ENCODE results near the gene JPH3.

JPH3 gene

GRCh38 chr16:87602001-87602775 lies at the start of gene JPH3:
Gene JPH3 (plus strand): TSS chr16:87602508. CDS start chr16:87603147, 639 bp downstream.
- no peak for DNase-seq (ENCODE audit: low read depth in 2 of 2)

DNA sequence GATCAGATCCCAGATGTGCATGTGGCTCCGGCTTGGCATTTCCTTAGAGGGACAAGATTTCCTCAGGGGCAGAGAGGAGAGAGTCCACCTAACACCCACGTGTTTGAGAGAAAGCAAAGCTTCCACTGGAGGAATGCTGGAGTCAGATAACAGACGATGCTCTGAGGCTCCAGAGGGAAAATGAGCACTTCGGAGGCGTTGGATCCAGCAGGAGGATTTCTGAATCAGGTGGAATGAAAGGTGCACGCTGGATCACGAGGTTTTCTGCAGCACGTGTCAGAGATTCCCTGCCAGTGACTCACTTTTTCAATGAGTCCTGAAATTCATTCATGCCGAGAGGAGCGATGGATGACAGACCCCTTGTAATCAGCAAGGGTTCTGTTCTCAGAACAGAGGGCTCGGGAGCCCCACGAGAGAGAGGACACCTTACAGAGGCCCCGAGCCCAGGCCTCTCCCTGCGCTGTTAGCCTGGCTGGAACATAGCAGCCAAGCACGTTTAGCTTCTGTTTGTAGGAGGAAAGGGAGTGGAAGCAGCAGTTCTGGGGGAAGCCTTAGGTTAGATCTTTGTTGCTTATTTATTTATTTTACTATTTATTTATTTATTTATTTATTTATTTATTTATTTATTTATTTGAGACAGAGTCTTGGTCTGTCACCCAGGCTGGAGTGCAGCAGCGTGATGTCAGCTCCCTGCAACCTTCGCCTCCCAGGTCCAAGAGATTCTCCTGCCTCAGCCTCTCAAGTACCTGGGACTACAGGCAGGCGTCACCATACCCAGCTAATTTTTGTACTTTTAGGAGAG lies 49.3 kb upstream of the JPH3 start:
- DNase-seq (ENCODE audit: low read depth in 2 of 2), result no peak

- no peak for DNase-seq (ENCODE audit: low read depth in 2 of 2)
Observed at GRCh38 chr16:87554754-87555427, 47.4 kb upstream of the JPH3 start.

- DNase-seq (ENCODE audit: low read depth in 2 of 2), result no peak
Observed at GRCh38 chr16:87555647-87556046, 46.7 kb upstream of the JPH3 start.

DNA sequence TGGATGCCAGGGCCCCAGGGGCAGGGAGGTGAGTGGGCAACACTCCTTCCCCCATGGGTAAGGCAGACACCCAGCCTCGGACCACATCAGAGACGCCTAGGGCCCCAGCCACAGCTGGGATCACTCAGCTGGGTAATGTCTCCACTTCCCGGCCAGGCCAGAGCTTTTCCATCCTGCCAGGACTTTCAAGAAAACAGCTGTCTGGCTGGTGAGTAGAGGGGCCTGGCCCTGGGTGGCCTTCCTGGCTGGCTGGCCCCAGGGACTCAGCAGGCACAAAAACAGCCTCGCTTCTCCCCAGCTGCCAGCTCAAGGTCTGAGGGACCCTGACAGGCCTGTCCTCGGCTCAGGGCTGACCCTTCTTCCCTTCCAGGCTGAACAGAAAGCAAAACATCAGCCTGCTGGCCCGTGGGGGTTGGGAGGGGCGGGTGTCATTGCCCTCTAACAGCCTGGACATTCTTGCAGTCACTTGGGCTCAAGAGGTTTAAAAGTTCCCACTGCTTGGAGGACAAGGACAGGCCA lies 45.3 kb upstream of the JPH3 start:
- DNase-seq (ENCODE audit: low read depth in 2 of 2), result no peak

- no peak for DNase-seq (ENCODE audit: low read depth in 2 of 2)
Observed at GRCh38 chr16:87558682-87559081, 43.6 kb upstream of the JPH3 start.

DNA sequence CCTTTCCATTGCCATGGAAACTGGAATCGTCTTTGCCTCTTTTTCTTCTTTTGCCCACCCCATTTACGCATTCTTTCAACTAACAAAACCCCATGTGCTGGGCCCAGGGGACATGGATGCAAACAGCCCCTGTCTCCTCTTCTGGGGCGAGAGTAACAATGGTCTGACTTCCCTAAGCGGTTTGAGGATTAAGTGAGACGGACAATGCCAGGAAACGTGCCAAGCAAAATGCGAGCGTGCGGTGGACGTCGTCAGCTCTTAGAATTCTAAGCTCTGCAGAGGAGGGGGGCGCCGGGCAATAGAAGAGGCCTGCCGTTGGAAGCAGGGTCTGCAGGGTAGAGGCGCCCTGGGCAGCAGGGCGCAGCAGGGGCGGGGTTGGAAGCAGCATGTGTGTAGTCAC lies 42.4 kb upstream of the JPH3 start:
- no peak for DNase-seq (ENCODE audit: low read depth in 2 of 2)

DNA sequence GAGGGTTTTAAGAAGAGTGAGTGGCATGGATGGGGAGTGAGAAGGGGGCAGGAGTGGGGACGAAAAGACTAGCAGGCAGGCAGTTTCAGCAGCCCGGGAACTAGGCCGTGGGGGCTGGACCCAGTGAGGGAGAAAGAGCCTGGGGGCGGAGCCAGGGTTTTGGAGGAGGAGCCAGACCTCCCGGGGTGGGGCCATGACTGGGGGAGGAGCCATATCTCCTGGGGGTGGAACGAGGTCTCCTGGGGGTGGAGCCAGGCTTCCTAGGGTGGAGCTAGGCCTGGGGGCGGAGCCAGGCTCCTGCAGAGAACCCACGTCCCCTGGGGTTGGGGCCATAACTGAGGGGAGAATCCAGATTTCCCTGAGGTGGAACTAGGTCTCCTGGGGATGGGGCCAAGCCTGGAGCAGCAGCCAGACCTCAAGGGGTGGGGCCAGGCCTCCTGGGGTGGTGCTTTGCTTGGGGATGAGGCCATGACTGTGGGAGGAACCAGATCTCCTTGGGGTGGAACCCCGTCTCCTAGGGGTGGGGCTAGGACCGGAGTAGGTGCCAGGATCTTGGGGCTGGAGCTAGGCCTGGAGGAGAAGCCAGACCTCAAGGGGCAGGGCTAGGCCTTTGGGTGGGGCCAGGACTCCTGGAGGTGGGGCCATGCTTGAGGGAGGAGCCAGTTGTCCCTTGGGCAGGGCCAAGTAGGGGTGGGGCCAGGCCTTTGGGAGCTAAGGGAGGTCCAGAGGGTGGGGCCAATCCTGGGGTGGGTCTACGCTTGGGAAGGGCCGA lies 41.7 kb upstream of the JPH3 start:
- no peak for DNase-seq (ENCODE audit: low read depth in 2 of 2)

- DNase-seq (ENCODE audit: low read depth in 2 of 2), result no peak
Observed at GRCh38 chr16:87561200-87562105, 40.9 kb upstream of the JPH3 start.

DNA sequence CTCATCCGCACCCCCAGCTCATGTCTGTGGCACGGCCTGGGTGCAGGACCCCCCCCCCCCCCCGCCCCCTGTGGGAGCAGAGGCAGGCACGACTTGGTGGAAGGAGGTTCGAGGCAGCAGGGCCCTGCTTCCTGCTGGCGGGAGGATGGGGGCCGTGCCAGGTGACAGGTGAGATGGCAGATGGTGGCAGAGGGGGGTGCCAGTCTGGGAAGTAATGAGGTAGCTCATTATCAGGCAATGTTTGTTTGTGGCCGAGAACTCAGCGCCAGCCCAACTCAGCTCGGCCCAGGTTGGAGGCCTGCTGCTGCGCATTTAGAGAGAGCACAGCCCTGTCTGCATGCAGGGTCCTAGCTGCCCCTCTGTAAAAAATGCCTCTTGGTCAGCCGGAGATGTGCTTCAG lies 40.1 kb upstream of the JPH3 start:
- DNase-seq (ENCODE audit: low read depth in 2 of 2), result no peak

DNA sequence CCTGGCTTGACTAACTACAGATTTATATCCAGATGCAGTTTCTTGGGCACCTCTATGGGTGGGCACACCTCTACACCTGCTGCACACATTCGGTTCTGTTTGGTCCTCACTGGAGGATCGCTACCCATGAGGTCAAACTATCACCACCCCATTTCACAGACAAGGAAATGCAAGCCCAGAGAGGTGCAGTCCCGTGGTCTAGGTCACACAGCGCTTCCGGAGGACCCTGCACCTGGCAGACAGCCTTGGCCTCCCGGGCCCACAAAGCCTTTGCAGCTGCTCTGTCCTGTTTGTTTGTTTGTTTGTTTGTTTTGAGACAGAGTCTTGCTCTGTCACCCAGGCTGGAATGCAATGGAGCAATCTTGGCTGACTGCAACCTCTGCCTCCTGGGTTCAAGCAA lies 39.3 kb upstream of the JPH3 start:
- DNase-seq (ENCODE audit: low read depth in 2 of 2), result no peak

DNA sequence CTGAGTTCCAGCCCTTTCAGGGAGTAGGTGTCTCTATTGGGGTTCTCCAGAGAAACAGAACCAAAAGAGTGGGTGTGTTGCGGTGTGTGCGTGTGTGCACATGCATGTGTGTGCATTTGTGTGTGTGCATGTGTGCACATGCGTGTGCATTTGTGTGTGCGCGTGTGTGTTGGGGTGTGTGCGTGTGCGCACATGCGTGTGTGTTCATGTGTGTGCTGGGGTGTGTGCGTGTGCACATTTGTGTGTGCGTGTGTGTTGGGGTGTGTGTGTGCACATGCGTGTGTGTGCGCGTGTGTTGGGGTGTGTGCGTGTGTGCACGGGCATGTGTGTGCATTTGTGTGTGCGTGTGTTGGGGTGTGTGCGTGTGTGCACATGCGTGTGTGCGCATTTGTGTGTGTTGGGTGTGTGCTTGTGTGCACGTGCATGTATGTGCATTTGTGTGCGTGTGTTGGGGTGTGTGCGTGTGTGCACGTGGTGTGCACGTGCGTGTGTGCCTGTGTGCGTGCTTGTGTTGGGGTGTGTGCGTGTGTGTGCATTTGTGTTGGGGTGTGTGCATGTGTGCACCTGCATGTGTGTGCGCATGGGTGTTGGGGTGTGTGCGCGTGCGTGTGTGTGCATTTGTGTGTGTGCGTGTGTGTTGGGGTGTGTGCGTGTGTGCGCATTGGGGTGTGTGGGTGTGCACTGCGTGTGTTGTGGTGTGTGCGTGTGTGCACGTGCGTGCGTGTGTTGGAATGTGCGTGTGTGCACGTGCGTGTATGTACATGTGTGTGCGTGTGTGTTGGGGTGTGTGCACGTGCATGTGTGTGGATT lies 38.4 kb upstream of the JPH3 start:
- no peak for DNase-seq (ENCODE audit: low read depth in 2 of 2)

DNA sequence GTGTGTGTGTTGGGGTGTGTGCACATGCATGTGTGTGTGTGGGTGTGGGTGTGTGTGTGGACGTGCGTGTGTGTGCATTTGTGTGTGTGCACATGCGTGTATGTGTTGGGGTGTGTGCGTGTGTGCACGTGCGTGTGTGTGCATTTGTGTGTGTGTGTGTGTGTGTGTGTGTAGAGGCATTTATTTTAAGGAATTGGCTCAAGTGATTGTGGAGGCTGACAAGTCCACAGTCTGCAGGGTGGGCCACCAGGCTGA lies 37.9 kb upstream of the JPH3 start:
- no peak for DNase-seq (ENCODE audit: low read depth in 2 of 2)

DNA sequence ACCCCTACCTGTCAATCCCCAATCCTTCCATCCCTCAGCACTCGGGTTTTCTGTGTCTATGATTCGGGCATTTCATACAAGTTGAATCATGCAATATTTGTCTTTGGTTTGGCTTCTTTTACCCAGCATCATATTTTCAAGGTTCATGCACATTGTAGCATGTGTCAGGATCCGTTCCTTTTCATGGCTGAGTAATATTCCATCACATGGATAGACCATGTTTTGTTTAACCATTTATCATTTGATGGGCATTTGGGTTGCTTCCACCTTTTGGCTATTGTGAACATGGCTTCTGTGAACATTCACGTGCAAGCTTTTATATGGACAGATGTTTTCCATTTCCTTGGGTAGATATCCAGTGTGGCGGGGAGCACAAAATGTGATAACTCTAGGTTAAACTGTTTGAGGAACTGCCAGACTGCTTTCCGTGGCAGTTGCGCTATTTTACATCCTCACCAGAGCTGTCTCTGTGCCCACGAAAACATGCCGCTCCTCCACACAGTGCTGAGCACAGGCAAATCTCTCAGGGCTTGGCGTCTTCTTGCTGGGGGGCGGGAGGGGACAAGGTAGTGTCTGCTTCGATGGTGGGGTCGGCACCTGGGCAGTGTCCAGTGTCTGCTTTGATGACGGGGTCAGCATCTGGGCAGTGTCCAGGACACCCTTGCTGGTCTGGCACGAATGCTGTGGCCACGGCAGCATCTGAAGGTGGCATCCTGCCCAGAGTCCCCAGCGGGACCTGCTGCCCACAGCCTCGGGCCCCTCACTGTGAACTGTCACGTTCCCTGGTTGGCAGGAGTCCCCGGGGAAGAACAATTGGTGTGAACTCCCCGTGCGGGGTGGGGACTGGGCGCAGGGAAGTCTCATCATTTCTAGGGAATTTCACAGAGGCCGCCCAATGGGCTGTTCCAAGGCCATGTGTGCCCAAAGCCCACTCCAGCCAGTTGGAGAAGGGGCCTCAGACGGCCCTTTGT lies 32.4 kb upstream of the JPH3 start:
- no peak for DNase-seq (ENCODE audit: low read depth in 2 of 2)

- no peak for DNase-seq (ENCODE audit: low read depth in 2 of 2)
Observed at GRCh38 chr16:87570572-87570937, 31.8 kb upstream of the JPH3 start.

DNA sequence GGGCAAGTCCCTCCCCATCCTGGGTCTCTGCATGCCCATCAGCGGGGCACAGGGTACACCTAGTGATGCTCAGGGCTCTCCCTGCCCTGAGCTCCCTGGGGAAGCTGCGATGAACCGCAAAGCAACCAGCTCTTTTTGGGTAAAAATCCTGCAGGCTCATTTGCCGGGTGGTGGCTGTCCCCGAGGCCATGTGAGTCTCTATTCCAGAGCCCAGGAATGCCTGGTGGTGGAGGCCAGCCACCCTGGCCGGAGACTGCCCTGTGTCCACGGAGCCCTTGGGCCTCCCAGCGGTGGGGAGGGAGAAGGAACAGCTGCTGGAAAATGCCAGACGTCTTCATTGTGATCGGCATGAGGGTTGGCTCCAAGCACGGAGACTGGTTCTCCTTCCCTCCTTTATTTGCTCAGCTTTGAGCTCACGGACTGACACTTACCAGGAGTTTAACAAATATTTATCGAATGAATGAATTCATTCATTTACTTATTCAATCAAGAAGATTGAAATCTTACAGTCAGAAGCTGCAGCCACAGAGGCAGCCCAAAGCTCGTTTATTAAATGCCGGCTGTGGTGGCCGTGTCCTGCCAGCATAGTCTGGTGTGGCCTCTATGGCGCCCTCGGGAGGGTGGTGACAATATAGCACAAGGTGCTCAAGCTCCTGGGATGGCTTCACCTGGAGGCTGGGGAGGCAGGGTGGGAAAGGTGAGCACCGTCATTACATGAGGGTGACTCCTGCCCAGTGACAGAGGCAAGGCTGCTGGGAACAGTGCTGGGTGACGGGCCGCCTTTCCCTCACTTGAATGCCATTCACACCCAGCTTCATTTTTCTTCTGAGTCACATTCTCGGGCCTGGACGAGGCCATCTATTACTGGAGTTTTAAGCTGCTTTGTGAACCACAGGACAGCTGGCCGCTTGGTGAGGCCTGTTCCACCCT lies 31.1 kb upstream of the JPH3 start:
- no peak for DNase-seq (ENCODE audit: low read depth in 2 of 2)

DNA sequence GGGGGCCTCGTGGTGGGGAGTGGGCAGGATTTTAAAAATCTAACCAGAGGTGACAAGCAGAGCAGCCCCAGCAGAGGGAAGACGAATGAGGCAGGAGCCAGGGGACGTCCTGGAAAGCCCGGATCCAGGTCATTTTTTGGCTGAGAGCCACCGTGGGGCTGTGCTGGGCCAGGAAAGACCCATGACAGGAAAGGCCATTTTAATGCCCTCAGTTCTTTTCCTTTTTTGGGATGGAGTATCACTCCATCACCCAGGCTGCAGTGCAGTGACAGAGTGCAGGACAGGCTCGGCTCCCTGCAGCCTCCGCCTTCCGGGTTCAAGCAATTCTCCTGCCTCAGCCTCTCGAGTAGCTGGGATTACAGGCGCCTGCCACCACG lies 30.5 kb upstream of the JPH3 start:
- DNase-seq (ENCODE audit: low read depth in 2 of 2), result no peak

DNA sequence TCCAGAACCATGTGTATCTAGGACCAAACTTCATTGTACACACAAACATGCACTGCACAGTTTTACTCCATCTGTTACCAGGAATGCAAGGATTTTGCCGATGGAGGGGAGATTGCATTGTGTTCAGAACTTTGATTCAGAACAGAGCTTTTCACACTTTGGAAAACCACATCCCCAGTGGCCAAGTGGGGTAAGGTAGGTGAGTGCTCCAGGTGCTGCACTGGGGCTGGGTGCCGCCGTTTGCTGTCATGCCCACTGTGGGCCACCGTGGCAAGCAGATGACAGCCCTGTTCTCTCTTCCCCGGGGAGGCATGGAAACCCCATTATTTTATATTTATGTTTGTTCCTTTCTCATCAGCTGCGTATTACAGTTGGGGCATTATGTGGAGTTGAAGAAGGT lies 29.3 kb upstream of the JPH3 start:
- DNase-seq (ENCODE audit: low read depth in 2 of 2), result no peak
